T-cell (primary cell): ENCODE data around the gene NSUN4. TPM values are rescaled to one million over a fixed set of nuclear protein-coding genes. Genes with fewer than 3 reads are reported as not detected.
A peak's percentile ranks its signal among the peaks of the same experiment; 100 is the strongest.

ENCODE experiments used
- ATAC-seq, 4 experiments: fragments of 200-7000 bp in 3 of 4; fragments of 150-1000 bp in 1 of 4; cut with Tn5 transposase; replicated peaks in 1 of 4; 1 replicate in 3 of 4; 2 replicates in 1 of 4; pipeline ENCODE4 v1.10.0; 2021; ENCODE audit warnings: moderate library complexity in 3 of 4, mild to moderate bottlenecking in 2 of 4, moderate number of reproducible peaks in 1 of 4
- CTCF ChIA-PET, 2 donors: fragments of 300-600 bp; sonication (Branson Sonifier 250); formaldehyde crosslinking; loops; one replicate each; lab custom pipeline; 2022; ENCODE audit warnings: antibody characterized with exemption in 2 of 2; lab: Charles Lee
- POLR2A ChIA-PET, 2 donors: fragments of 300-600 bp; sonication (Branson Sonifier 250); formaldehyde crosslinking; loops; one replicate each; lab custom pipeline; 2022; ENCODE audit warnings: antibody characterized with exemption in 2 of 2; lab: Charles Lee
- DNase-seq, 35 experiments: peaks; one replicate each; pipeline versions ENCODE4 v3.0.0 to v3.0.0-alpha.2; 2013 to 2023
- H3K27ac ChIP-seq: one replicate; pipeline ENCODE4 v1.5.1; 2013; ENCODE audit warnings: low read length
- H3K27me3 ChIP-seq, 2 experiments: replicated peaks in 1 of 2; 1 replicate in 1 of 2; 2 replicates in 1 of 2; pipeline versions ENCODE4 v1.6.1 to v1.7.0; 2013; ENCODE audit warnings: low read length in 1 of 2, mixed read lengths in 1 of 2; ENCODE audit not compliant: control insufficient read depth in 2 of 2, insufficient read depth in 2 of 2; ENCODE audit errors: extremely low read depth in 1 of 2
- H3K36me3 ChIP-seq, 2 donors: 1 replicate in 1 of 2; 2 replicates in 1 of 2; pipeline versions ENCODE4 v1.6.1 to v1.7.0; 2013; ENCODE audit warnings: low read length in 1 of 2; ENCODE audit not compliant: control insufficient read depth in 2 of 2, insufficient read depth in 1 of 2; ENCODE audit errors: extremely low read depth in 1 of 2
- H3K4me1 ChIP-seq, 2 experiments: 1 replicate in 1 of 2; 2 replicates in 1 of 2; pipeline versions ENCODE4 v1.6.1 to v1.7.0; 2013; ENCODE audit warnings: low read length in 2 of 2, mixed read lengths in 1 of 2; ENCODE audit not compliant: insufficient read depth in 2 of 2, control insufficient read depth in 1 of 2; ENCODE audit errors: extremely low read depth in 1 of 2
- H3K4me3 ChIP-seq, 2 donors: 1 replicate in 1 of 2; 2 replicates in 1 of 2; pipeline versions ENCODE4 v1.5.1 to v1.7.0; 2013; ENCODE audit warnings: mild to moderate bottlenecking in 2 of 2, low read length in 1 of 2, moderate library complexity in 1 of 2; ENCODE audit not compliant: control insufficient read depth in 1 of 2; ENCODE audit errors: extremely low read depth in 1 of 2
- H3K9me3 ChIP-seq: 2 replicates; pipeline ENCODE4 v1.7.0; 2013
- H3K27ac Mint-ChIP-seq, 2 donors: one replicate each; pipeline ENCODE4 v1.8.0; 2020 to 2021; ENCODE audit warnings: mild to moderate bottlenecking in 2 of 2, mixed read lengths in 2 of 2
- H3K27me3 Mint-ChIP-seq, 2 donors: one replicate each; pipeline ENCODE4 v1.8.0; 2021 to 2022; ENCODE audit warnings: mixed read lengths in 2 of 2
- H3K36me3 Mint-ChIP-seq: one replicate; pipeline ENCODE4 v1.8.0; 2021; ENCODE audit warnings: mixed read lengths
- H3K4me1 Mint-ChIP-seq, 3 donors: one replicate each; pipeline ENCODE4 v1.8.0; 2020 to 2022; ENCODE audit warnings: mixed read lengths in 3 of 3, mild to moderate bottlenecking in 1 of 3
- H3K4me3 Mint-ChIP-seq, 3 donors: one replicate each; pipeline ENCODE4 v1.8.0; 2020 to 2022; ENCODE audit warnings: mild to moderate bottlenecking in 3 of 3, mixed read lengths in 3 of 3, moderate library complexity in 3 of 3
- H3K9me3 Mint-ChIP-seq, 3 donors: one replicate each; pipeline ENCODE4 v1.8.0; 2020 to 2022; ENCODE audit warnings: mixed read lengths in 3 of 3
- WGBS: methylation state at CpG from one replicate; pipeline ENCODE4 v1.1.5; 2013; ENCODE audit warnings: missing lambda C conversion rate; ENCODE audit not compliant: insufficient coverage; 5-methylcytosine and 5-hydroxymethylcytosine counted together
- total RNA-seq, 35 experiments: library from RNA in 6 of 35; stranded (reverse) in 6 of 35; fragments of 120-200 nt in 1 of 35; gene quantifications; one replicate each; pipeline versions ENCODE4 v1.2.1 to v1.2.4 and lab custom pipeline; 2013 to 2026

Gene NSUN4
- total RNA-seq, 5 donors from 2014 or later (not counting 1 experiment from before 2014, with no cell fraction given): 24.4 to 29.3 (median 25.0) TPM

GRCh38 chr1:46380508-46380907 is 39.9 kb downstream of the NSUN4 start:
- DNase-seq (no peak), ATAC-seq (no peak)
- no peak overlapping the region for H3K27ac Mint-ChIP-seq
- H3K9me3 Mint-ChIP-seq: peaks cover 0 to 7% (median 6%) of the 10 kb centered on the region in 3 donors
- H3K27ac ChIP-seq: no peak overlapping the region
- H3K36me3 ChIP-seq: no peaks in the 10 kb centered on the region
- H3K4me3 ChIP-seq: no peak overlapping the region
- ChIA-PET CTCF (no interaction called here), POLR2A (no interaction called here)
- peaks cover 17% of the 10 kb centered on the region for H3K36me3 Mint-ChIP-seq
- no peaks in the 10 kb centered on the region for H3K4me1 Mint-ChIP-seq
- no peaks in the 10 kb centered on the region for H3K27me3 Mint-ChIP-seq
- H3K4me3 Mint-ChIP-seq: no peak overlapping the region
- no peaks in the 10 kb centered on the region for H3K27me3 ChIP-seq
- H3K4me1 ChIP-seq: no peaks in the 10 kb centered on the region
- H3K9me3 ChIP-seq: no peaks in the 10 kb centered on the region

- H3K4me3 ChIP-seq: no peak overlapping the region
- Mint-ChIP-seq H3K27me3 (peaks cover 23 to 32% of the 10 kb centered on the region in 2 donors), H3K36me3 (peaks cover 27% of the 10 kb centered on the region), H3K9me3 (peaks cover 0 to 7% (median 6%) of the 10 kb centered on the region in 3 donors), H3K4me3 (peak overlapping the region; percentile 64 to 77 (median 71)), H3K27ac (no peak overlapping the region), H3K4me1 (peaks cover 7 to 14% (median 13%) of the 10 kb centered on the region in 3 donors)
- peaks cover 0 to 36% of the 10 kb centered on the region in 2 experiments for H3K27me3 ChIP-seq
- no peak overlapping the region for H3K27ac ChIP-seq
- H3K36me3 ChIP-seq: no peaks in the 10 kb centered on the region
- DNase-seq (no peak), ATAC-seq (no peak)
- CTCF ChIA-PET: no interaction called here
- H3K4me1 ChIP-seq: peaks cover 0 to 11% of the 10 kb centered on the region in 2 experiments
- WGBS: 93% methylated on average over 5 of the region's 12 CpGs
- H3K9me3 ChIP-seq: no peaks in the 10 kb centered on the region
- POLR2A ChIA-PET: no interaction called here
Observed at GRCh38 chr1:46393510-46393909, 52.9 kb downstream of the NSUN4 start.

GRCh38 chr1:46394108-46394871 is 53.7 kb downstream of the NSUN4 start, which contains the start of gene FAAH:
Gene FAAH, plus strand, starts transcription at chr1:46394317. Its CDS starts 32 bp downstream, at chr1:46394349.
- DNase-seq (peak in 29 of 35 experiments; percentile 11 to 65 (median 32)), ATAC-seq (peak; percentile 68 to 85 (median 80))
- ChIA-PET CTCF (no interaction called here), POLR2A (no interaction called here)
- Histone ChIP-seq H3K27me3 (peaks cover 0 to 36% of the 10 kb centered on the region in 2 experiments), H3K27ac (no peak within 1 kb of the TSS), H3K9me3 (no peaks in the 10 kb centered on the region), H3K4me3 (peak within 1 kb of the TSS; percentile 38 to 69), H3K4me1 (peaks cover 0 to 11% of the 10 kb centered on the region in 2 experiments), H3K36me3 (no peaks in the 10 kb centered on the region)
- H3K4me3 Mint-ChIP-seq: peak within 1 kb of the TSS; percentile 72 to 77 (median 75)
- peaks cover 0 to 7% (median 6%) of the 10 kb centered on the region in 3 donors for H3K9me3 Mint-ChIP-seq
- H3K27me3 Mint-ChIP-seq: peaks cover 23 to 32% of the 10 kb centered on the region in 2 donors
- 15% methylated on average over 63 of the region's 75 CpGs for WGBS
- no peak within 1 kb of the TSS for H3K27ac Mint-ChIP-seq
- H3K4me1 Mint-ChIP-seq: peaks cover 7 to 14% (median 13%) of the 10 kb centered on the region in 3 donors
- H3K36me3 Mint-ChIP-seq: peaks cover 27% of the 10 kb centered on the region

- Histone ChIP-seq H3K4me3 (peak overlapping the region; percentile 38 to 69), H3K27ac (no peak overlapping the region), H3K27me3 (peaks cover 0 to 36% of the 10 kb centered on the region in 2 experiments), H3K9me3 (no peaks in the 10 kb centered on the region), H3K4me1 (peaks cover 0 to 11% of the 10 kb centered on the region in 2 experiments), H3K36me3 (no peaks in the 10 kb centered on the region)
- ATAC-seq (no peak), DNase-seq (no peak)
- H3K36me3 Mint-ChIP-seq: peaks cover 25% of the 10 kb centered on the region
- peaks cover 23 to 32% of the 10 kb centered on the region in 2 donors for H3K27me3 Mint-ChIP-seq
- CTCF ChIA-PET: no interaction called here
- WGBS: 87% methylated on average over 17 of the region's 17 CpGs
- H3K27ac Mint-ChIP-seq: no peak overlapping the region
- H3K9me3 Mint-ChIP-seq: peaks cover 0 to 7% (median 6%) of the 10 kb centered on the region in 3 donors
- H3K4me1 Mint-ChIP-seq: peaks cover 7 to 14% (median 13%) of the 10 kb centered on the region in 3 donors
- POLR2A ChIA-PET: no interaction called here
- H3K4me3 Mint-ChIP-seq: peak overlapping the region; percentile 72 to 77 (median 75)
Observed at GRCh38 chr1:46394872-46395465, 54.4 kb downstream of the NSUN4 start.

- H3K4me1 ChIP-seq: peaks cover 0 to 13% of the 10 kb centered on the region in 2 experiments
- no peak for ATAC-seq
- no peaks in the 10 kb centered on the region for H3K9me3 ChIP-seq
- H3K27ac Mint-ChIP-seq: no peak overlapping the region
- no peak overlapping the region for H3K4me3 Mint-ChIP-seq
- H3K27me3 ChIP-seq: peaks cover 0 to 36% of the 10 kb centered on the region in 2 experiments
- POLR2A ChIA-PET: no interaction called here
- CTCF ChIA-PET: no interaction called here
- WGBS: 79% methylated on average over 6 of the region's 10 CpGs
- no peaks in the 10 kb centered on the region for H3K36me3 ChIP-seq
- peaks cover 0 to 7% (median 6%) of the 10 kb centered on the region in 3 donors for H3K9me3 Mint-ChIP-seq
- no peak overlapping the region for H3K4me3 ChIP-seq
- peaks cover 10 to 18% (median 13%) of the 10 kb centered on the region in 3 donors for H3K4me1 Mint-ChIP-seq
- peaks cover 21% of the 10 kb centered on the region for H3K36me3 Mint-ChIP-seq
- no peak overlapping the region for H3K27ac ChIP-seq
- DNase-seq: no peak
- peaks cover 23 to 32% of the 10 kb centered on the region in 2 donors for H3K27me3 Mint-ChIP-seq
Observed at GRCh38 chr1:46396441-46397398, 56.1 kb downstream of the NSUN4 start.

GRCh38 chr1:46399307-46399706 is 58.7 kb downstream of the NSUN4 start:
- H3K27me3 ChIP-seq: peaks cover 0 to 19% of the 10 kb centered on the region in 2 experiments
- no peaks in the 10 kb centered on the region for H3K36me3 ChIP-seq
- POLR2A ChIA-PET: no interaction called here
- no peak overlapping the region for H3K4me3 ChIP-seq
- ATAC-seq: no peak
- H3K4me3 Mint-ChIP-seq: no peak overlapping the region
- no peak for DNase-seq
- peaks cover 8 to 14% (median 8%) of the 10 kb centered on the region in 3 donors for H3K4me1 Mint-ChIP-seq
- no peaks in the 10 kb centered on the region for H3K9me3 ChIP-seq
- no peaks in the 10 kb centered on the region for H3K9me3 Mint-ChIP-seq
- H3K27me3 Mint-ChIP-seq: peaks cover 16 to 18% of the 10 kb centered on the region in 2 donors
- CTCF ChIA-PET: no interaction called here
- no peak overlapping the region for H3K27ac ChIP-seq
- no peak overlapping the region for H3K27ac Mint-ChIP-seq
- WGBS: 48% methylated on average over 2 of the region's 9 CpGs
- H3K4me1 ChIP-seq: peaks cover 0 to 13% of the 10 kb centered on the region in 2 experiments
- peaks cover 9% of the 10 kb centered on the region for H3K36me3 Mint-ChIP-seq
